ENCODE data around the gene PPP2R3A. TPM values are rescaled to one million over a fixed set of nuclear protein-coding genes. Genes with fewer than 3 reads are reported as not detected.

The PPP2R3A gene
- total and polyA plus RNA-seq, 9 of the 15 experiments (the other 6 are each of a cell fraction or from before 2014, with no cell fraction given) = 0.10 to 0.50 (median 0.24) TPM

DNA sequence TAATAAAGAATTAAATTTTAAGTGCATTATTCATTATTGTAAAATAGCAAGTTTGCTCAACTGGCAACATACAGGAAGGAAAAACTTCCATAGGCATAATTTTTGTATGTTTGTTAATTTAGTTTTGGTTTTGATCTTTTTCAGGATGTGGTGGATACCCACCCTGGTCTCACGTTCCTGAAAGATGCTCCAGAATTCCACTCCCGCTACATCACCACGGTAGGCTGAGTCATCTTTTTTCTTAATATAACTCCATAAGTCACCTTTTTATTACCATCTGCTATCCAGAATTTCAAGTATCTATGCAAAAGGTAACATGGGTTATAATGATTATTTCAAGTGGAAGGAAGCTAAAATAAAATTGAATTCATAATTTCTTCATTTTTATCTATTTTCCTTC is 104.8 kb downstream of the PPP2R3A start:
- in situ Hi-C loops (cut with MboI) = loop anchor here (5.0 to 25.0 kb wide), 2 partner anchors 942 to 1892 kb away; no protein-coding TSS in a partner anchor
- Histone ChIP-seq H3K4me2 (ENCODE audit: insufficient read depth, low read length) (no peak overlapping the region), H4K20me1 (replicated peaks; ENCODE audit: control insufficient read depth, insufficient read depth, low read length) (no peaks in the 10 kb centered on the region), H3K27ac (ENCODE audit: extremely low read depth, low read depth, low read length) (no peak overlapping the region), H3K9ac (ENCODE audit: insufficient read depth in 1 of 2, low read depth in 2 of 2, low read length in 2 of 2) (no peak overlapping the region), H3K36me3 (ENCODE audit: control insufficient read depth, insufficient read depth, low read length) (no peaks in the 10 kb centered on the region), H3K79me2 (ENCODE audit: control insufficient read depth, insufficient read depth, low read length) (no peaks in the 10 kb centered on the region), H3K4me1 (replicated peaks in 1 of 2; ENCODE audit: control insufficient read depth in 2 of 2, insufficient read depth in 2 of 2, low read length in 2 of 2) (no peaks in the 10 kb centered on the region), H3K9me3 (replicated peaks; ENCODE audit: control insufficient read depth, insufficient read depth, low read depth, low read length) (no peaks in the 10 kb centered on the region), H3K4me3 (no peak overlapping the region), H3K9me1 (ENCODE audit: control insufficient read depth, insufficient read depth, low read length) (no peaks in the 10 kb centered on the region), H2AFZ (ENCODE audit: low read depth, low read length) (no peak overlapping the region), H3K27me3 (ENCODE audit: control insufficient read depth in 2 of 2, insufficient read depth in 2 of 2, low read length in 2 of 2) (no peaks in the 10 kb centered on the region)
- FAIRE-seq (no peak), DNase-seq (ENCODE audit: extremely low read depth in 1 of 4, low spot score in 3 of 4) (no peak), ATAC-seq (no peak)
- 19% methylated on average over 3 of the region's 3 CpGs for WGBS (ENCODE audit: insufficient coverage, low coverage, missing lambda C conversion rate)
- ChIA-PET POLR2A (interaction anchor here (0.6 kb wide), 1 partner anchor 232 kb away, joined by 3 read pairs; no protein-coding TSS in a partner anchor), CTCF (ENCODE audit: low intra/inter-chr PET ratio) (no interaction called here)
- no TSS peak for BruUV-seq (replicated peaks)
- intact Hi-C loops (cut with micrococcal nuclease) = loop anchor here (10.0 kb wide), 3 partner anchors 434 to 1724 kb away; no protein-coding TSS in a partner anchor
- TF ChIP-seq, protein P1, sequence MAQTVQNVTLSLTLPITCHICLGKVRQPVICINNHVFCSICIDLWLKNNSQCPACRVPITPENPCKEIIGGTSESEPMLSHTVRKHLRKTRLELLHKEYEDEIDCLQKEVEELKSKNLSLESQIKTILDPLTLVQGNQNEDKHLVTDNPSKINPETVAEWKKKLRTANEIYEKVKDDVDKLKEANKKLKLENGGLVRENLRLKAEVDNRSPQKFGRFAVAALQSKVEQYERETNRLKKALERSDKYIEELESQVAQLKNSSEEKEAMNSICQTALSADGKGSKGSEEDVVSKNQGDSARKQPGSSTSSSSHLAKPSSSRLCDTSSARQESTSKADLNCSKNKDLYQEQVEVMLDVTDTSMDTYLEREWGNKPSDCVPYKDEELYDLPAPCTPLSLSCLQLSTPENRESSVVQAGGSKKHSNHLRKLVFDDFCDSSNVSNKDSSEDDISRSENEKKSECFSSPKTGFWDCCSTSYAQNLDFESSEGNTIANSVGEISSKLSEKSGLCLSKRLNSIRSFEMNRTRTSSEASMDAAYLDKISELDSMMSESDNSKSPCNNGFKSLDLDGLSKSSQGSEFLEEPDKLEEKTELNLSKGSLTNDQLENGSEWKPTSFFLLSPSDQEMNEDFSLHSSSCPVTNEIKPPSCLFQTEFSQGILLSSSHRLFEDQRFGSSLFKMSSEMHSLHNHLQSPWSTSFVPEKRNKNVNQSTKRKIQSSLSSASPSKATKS (CRISPR knock-in tag; IDR thresholded peaks at IDR 0.05) = no peak
- TF ChIP-seq SIRT6 (IDR thresholded peaks at IDR 0.05; ENCODE audit: low read depth, low read length) (no peak), TSC22D4 (tag; IDR thresholded peaks at IDR 0.05) (no peak), POLR2AphosphoS5 (IDR thresholded peaks at IDR 0.05; ENCODE audit: control insufficient read depth, insufficient read depth, low read depth, low read length) (no peak), ZNF232 (CRISPR knock-in tag; IDR thresholded peaks at IDR 0.05) (no peak), KAT2B (IDR thresholded peaks at IDR 0.05; ENCODE audit: low read depth, low read length) (no peak), ZNF316 (IDR thresholded peaks at IDR 0.05) (no peak)
- TF ChIP-seq, protein P2, sequence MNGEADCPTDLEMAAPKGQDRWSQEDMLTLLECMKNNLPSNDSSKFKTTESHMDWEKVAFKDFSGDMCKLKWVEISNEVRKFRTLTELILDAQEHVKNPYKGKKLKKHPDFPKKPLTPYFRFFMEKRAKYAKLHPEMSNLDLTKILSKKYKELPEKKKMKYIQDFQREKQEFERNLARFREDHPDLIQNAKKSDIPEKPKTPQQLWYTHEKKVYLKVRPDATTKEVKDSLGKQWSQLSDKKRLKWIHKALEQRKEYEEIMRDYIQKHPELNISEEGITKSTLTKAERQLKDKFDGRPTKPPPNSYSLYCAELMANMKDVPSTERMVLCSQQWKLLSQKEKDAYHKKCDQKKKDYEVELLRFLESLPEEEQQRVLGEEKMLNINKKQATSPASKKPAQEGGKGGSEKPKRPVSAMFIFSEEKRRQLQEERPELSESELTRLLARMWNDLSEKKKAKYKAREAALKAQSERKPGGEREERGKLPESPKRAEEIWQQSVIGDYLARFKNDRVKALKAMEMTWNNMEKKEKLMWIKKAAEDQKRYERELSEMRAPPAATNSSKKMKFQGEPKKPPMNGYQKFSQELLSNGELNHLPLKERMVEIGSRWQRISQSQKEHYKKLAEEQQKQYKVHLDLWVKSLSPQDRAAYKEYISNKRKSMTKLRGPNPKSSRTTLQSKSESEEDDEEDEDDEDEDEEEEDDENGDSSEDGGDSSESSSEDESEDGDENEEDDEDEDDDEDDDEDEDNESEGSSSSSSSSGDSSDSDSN (IDR thresholded peaks at IDR 0.05; ENCODE audit: borderline replicate concordance in 1 of 2, low read depth in 2 of 2, low read length in 2 of 2) = no peak
- TF ChIP-seq, protein P3, sequence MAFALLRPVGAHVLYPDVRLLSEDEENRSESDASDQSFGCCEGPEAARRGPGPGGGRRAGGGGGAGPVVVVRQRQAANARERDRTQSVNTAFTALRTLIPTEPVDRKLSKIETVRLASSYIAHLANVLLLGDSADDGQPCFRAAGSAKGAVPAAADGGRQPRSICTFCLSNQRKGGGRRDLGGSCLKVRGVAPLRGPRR (CRISPR knock-in tag; IDR thresholded peaks at IDR 0.05) = no peak
- TF ChIP-seq, protein P4, sequence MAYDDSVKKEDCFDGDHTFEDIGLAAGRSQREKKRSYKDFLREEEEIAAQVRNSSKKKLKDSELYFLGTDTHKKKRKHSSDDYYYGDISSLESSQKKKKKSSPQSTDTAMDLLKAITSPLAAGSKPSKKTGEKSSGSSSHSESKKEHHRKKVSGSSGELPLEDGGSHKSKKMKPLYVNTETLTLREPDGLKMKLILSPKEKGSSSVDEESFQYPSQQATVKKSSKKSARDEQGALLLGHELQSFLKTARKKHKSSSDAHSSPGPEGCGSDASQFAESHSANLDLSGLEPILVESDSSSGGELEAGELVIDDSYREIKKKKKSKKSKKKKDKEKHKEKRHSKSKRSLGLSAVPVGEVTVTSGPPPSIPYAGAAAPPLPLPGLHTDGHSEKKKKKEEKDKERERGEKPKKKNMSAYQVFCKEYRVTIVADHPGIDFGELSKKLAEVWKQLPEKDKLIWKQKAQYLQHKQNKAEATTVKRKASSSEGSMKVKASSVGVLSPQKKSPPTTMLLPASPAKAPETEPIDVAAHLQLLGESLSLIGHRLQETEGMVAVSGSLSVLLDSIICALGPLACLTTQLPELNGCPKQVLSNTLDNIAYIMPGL (CRISPR knock-in tag; IDR thresholded peaks at IDR 0.05) = no peak
- TF ChIP-seq, protein P5, sequence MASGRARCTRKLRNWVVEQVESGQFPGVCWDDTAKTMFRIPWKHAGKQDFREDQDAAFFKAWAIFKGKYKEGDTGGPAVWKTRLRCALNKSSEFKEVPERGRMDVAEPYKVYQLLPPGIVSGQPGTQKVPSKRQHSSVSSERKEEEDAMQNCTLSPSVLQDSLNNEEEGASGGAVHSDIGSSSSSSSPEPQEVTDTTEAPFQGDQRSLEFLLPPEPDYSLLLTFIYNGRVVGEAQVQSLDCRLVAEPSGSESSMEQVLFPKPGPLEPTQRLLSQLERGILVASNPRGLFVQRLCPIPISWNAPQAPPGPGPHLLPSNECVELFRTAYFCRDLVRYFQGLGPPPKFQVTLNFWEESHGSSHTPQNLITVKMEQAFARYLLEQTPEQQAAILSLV (tag; IDR thresholded peaks at IDR 0.05) = no peak

Measured in K562 (cell line).